Measurements from ENCODE around the gene RAET1E.
"Not testable (repeated sequence)": the region's sequence is repeated elsewhere in the genome, so short reads cannot be mapped to it uniquely, and the experiment has no call there.

Gene RAET1E

GRCh38 chr6:149927025-149927424, 29.1 kb upstream of the RAET1E start:
- not testable (repeated sequence) for DNase-seq

GRCh38 chr6:149925974-149926777, 28.3 kb upstream of the RAET1E start:
- DNase-seq, result peak; percentile 49

GRCh38 chr6:149925253-149925973, 27.5 kb upstream of the RAET1E start:
- no peak for DNase-seq

- DNase-seq, result no peak
Observed at GRCh38 chr6:149924933-149925252, 27.0 kb upstream of the RAET1E start.

- no peak for DNase-seq
Observed at GRCh38 chr6:149924206-149924932, 26.5 kb upstream of the RAET1E start.

GRCh38 chr6:149923327-149923986, 25.5 kb upstream of the RAET1E start:
- DNase-seq, result no peak

- peak; percentile 62 for DNase-seq
Observed at GRCh38 chr6:149922642-149923326, 24.9 kb upstream of the RAET1E start, which contains the start of gene RAET1G. RAET1G (minus strand) TSS chr6:149923121; CDS start chr6:149923010, 111 bp downstream.

- DNase-seq, result not testable (repeated sequence)
Observed at GRCh38 chr6:149922091-149922490, 24.2 kb upstream of the RAET1E start.

- DNase-seq, result no peak
Observed at GRCh38 chr6:149921361-149921760, 23.4 kb upstream of the RAET1E start.

GRCh38 chr6:149919834-149920225, 21.9 kb upstream of the RAET1E start:
- DNase-seq, result no peak

- not testable (repeated sequence) for DNase-seq
Observed at GRCh38 chr6:149919126-149919833, 21.4 kb upstream of the RAET1E start.

GRCh38 chr6:149918151-149918905, 20.4 kb upstream of the RAET1E start:
- no peak for DNase-seq

- no peak for DNase-seq
Observed at GRCh38 chr6:149917679-149918078, 19.8 kb upstream of the RAET1E start.

- no peak for DNase-seq
Observed at GRCh38 chr6:149915970-149916865, 18.3 kb upstream of the RAET1E start.

- no peak for DNase-seq
Observed at GRCh38 chr6:149913540-149914240, 15.8 kb upstream of the RAET1E start.

- no peak for DNase-seq
Observed at GRCh38 chr6:149913085-149913484, 15.2 kb upstream of the RAET1E start.

GRCh38 chr6:149912680-149913079, 14.8 kb upstream of the RAET1E start:
- DNase-seq, result not testable (repeated sequence)

- DNase-seq, result no peak
Observed at GRCh38 chr6:149910721-149911151, 12.8 kb upstream of the RAET1E start.
